Stomach (tissue), 9 donors: ENCODE results near the gene TENM4. TPM values are rescaled to one million over a fixed set of nuclear protein-coding genes. Genes with fewer than 3 reads are reported as not detected.

Source experiments
- DNase-seq, 2 donors: peaks; one replicate each; pipeline versions ENCODE4 v3.0.0 to v3.0.0-alpha.2; 2013 to 2019
- H3K27ac ChIP-seq, 5 donors: fragments of 200-600 bp in 4 of 5; sonication (generic) in 4 of 5; one replicate each; pipeline ENCODE4 v1.5.1; 2013 to 2019; ENCODE audit warnings: mild to moderate bottlenecking in 1 of 5, moderate library complexity in 1 of 5
- H3K27me3 ChIP-seq, 3 donors: fragments of 200-600 bp; sonication (generic); one replicate each; pipeline ENCODE4 v1.5.1; 2017 to 2019; ENCODE audit warnings: mixed run types in 1 of 3
- H3K36me3 ChIP-seq, 4 donors: fragments of 200-600 bp; sonication (generic); 1 replicate in 3 of 4; 2 replicates in 1 of 4; pipeline ENCODE4 v1.5.1; 2016 to 2019
- H3K4me1 ChIP-seq, 4 donors: fragments of 200-600 bp; sonication (generic); one replicate each; pipeline ENCODE4 v1.5.1; 2016 to 2019
- H3K4me3 ChIP-seq, 4 donors: fragments of 200-600 bp; sonication (generic) in 3 of 4; one replicate each; pipeline ENCODE4 v1.5.1; 2016 to 2019; ENCODE audit warnings: mild to moderate bottlenecking in 1 of 4
- H3K9me3 ChIP-seq, 4 donors: fragments of 200-600 bp; sonication (generic); one replicate each; pipeline ENCODE4 v1.5.1; 2016 to 2019
- CTCF ChIP-seq, 7 experiments: fragments of 450-650 bp in 4 of 7; fragments of 200-600 bp in 3 of 7; sonication (generic) in 3 of 7; IDR thresholded peaks; one replicate each; pipeline ENCODE4 v1.5.1; 2016 to 2019; ENCODE audit warnings: antibody characterized with exemption in 7 of 7, control low read depth in 2 of 7, mild to moderate bottlenecking in 1 of 7
- EP300 ChIP-seq: sonication (generic); formaldehyde crosslinking; IDR thresholded peaks from one replicate; pipeline ENCODE4 v1.6.1; 2017; ENCODE audit warnings: antibody characterized with exemption
- POLR2A ChIP-seq, 4 donors: fragments of 450-650 bp; IDR thresholded peaks; one replicate each; pipeline ENCODE4 v1.6.1; 2016; ENCODE audit warnings: antibody characterized with exemption in 4 of 4, control low read depth in 2 of 4, mild to moderate bottlenecking in 1 of 4, moderate library complexity in 1 of 4
- POLR2AphosphoS5 ChIP-seq, 3 donors: sonication (generic); formaldehyde crosslinking; IDR thresholded peaks; one replicate each; pipeline ENCODE4 v1.6.1; 2016; ENCODE audit warnings: antibody characterized with exemption in 3 of 3
- WGBS, 5 donors: extraction: QIAGEN DNeasy Blood & Tissue Kit in 3 of 5; methylation state at CpG; one replicate each; pipeline versions ENCODE4 v1.1.5 to v1.1.7; 2013 to 2018; 5-methylcytosine and 5-hydroxymethylcytosine counted together
- intact Hi-C: fragments of 100-400 bp; cut with DNase I; formaldehyde crosslinking; loops from one replicate; pipeline ENCODE4 v1.15.1; 2023; ENCODE audit warnings: low total_unique reads
- polyA plus RNA-seq, 3 donors: library from polyadenylated mRNA; stranded (reverse); fragments of 200-250 nt; gene quantifications; one replicate each; pipeline ENCODE4 v1.2.3, GENCODE V29; 2013
- total RNA-seq, 5 donors: library from RNA; depleted of rRNA; stranded (reverse); fragments of >200 nt; gene quantifications; one replicate each; pipeline versions ENCODE4 v1.1.0 to v1.2.3, GENCODE V29; 2014 to 2016
- donor health status: healthy with polysubstance abuse.
- donor health status: Bipolar disorder and iron deficiency.
- donor health status: healthy.

The TENM4 gene
- total and polyA plus RNA-seq, 8 donors, result 0.06 to 13.2 (median 0.87) TPM; not detected in 1

DNA sequence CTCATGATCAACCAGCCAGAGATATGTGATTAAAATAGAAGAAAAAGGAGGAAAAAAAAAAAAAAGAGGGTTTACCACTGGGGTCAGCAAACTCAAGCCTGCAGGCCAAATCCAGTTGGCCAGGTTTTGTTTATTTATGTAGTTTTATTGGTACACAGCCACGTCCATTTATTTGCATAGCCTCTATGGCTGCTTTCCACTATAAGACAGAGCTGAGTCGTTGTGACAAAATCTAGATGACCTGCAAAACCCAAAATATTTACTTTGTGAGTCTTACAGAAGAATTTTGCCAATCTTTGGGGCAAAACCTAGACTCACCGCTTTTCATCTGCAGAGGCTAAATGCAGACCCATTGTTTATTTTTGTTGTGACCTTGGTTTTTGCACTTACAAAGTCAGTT, 87.1 kb downstream of the TENM4 start:
- H3K27me3 ChIP-seq, result no peaks in the 10 kb centered on the region
- no peaks in the 10 kb centered on the region for H3K36me3 ChIP-seq
- no peaks in the 10 kb centered on the region for H3K9me3 ChIP-seq
- DNase-seq, result no peak
- H3K4me3 ChIP-seq, result no peak overlapping the region
- TF ChIP-seq POLR2AphosphoS5 (IDR thresholded peaks at IDR 0.05), result no peak
- no peak overlapping the region for H3K27ac ChIP-seq
- intact Hi-C loops, result no loop called here
- no peaks in the 10 kb centered on the region for H3K4me1 ChIP-seq
- 31 to 36% (median 34%) methylated on average over 3 of the region's 3 CpGs for WGBS, 5 donors

DNA sequence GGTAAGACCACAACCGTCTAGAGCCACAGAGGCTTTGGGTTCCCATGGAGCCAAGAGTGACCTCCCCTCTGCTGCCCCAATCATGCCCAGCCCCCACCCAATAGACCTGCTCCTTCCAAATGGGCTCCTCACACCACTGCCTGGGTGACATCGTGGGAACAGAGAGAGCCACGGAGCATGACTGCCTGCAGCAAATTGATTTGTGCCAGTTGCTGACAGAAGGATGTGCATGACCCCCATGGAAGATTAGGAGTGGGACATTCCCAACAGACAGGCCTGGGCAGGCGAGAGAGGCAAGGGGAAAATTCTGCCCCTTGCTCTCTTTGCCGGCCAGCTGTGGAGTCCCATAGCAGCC, 88.5 kb downstream of the TENM4 start:
- no peaks in the 10 kb centered on the region for H3K9me3 ChIP-seq
- TF ChIP-seq POLR2AphosphoS5 (IDR thresholded peaks at IDR 0.05), result no peak
- TF ChIP-seq EP300, result no peak
- no peak for TF ChIP-seq POLR2A (IDR thresholded peaks at IDR 0.05)
- no peak for TF ChIP-seq CTCF (IDR thresholded peaks at IDR 0.05)
- no peak for DNase-seq
- 57 to 70% (median 63%) methylated on average over 4 to 5 of the region's 5 CpGs for WGBS, 5 donors
- H3K27me3 ChIP-seq, result no peaks in the 10 kb centered on the region
- H3K4me1 ChIP-seq, result no peaks in the 10 kb centered on the region
- H3K4me3 ChIP-seq, result no peak overlapping the region
- H3K36me3 ChIP-seq, result no peaks in the 10 kb centered on the region
- no peak overlapping the region for H3K27ac ChIP-seq
- intact Hi-C loops, result no loop called here

DNA sequence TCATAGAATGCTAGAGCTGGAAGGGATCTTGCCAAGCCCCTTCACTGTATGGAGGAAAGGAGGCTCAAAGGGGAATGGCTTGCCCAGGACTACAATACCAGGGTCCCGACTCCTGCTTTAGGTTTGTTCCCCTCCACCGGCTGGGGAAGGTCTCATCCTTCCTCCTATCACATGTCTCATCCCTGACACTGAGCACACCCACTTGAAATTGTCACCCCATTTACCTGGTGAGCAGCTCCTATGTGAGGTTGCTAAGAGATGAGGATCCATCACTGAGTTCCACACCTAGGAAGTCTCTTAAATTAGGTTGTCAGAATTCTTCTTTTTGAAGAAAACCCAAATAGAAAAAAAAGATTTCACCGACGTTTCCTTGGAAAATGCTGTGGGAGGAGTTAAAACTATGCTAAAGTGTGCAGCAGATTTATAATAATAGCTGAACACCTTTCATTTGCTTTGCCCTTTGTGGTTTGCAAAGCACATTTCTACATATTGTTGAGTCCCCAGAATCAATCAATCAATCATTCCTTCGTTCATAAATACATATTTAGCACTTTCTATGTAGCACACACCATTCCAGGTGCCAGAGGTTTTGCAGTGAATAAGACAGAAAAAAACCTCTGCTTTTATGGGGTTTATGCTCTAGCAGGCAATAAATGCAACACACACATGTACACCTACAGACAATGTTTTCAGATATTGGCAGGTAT, 91.7 kb downstream of the TENM4 start:
- WGBS, 5 donors, result 78 to 83% (median 80%) methylated on average over 5 of the region's 5 CpGs
- TF ChIP-seq EP300, result no peak
- no peak for TF ChIP-seq CTCF (IDR thresholded peaks at IDR 0.05)
- TF ChIP-seq POLR2A (IDR thresholded peaks at IDR 0.05), result no peak
- TF ChIP-seq POLR2AphosphoS5 (IDR thresholded peaks at IDR 0.05), result no peak
- Histone ChIP-seq H3K9me3 (no peaks in the 10 kb centered on the region), H3K36me3 (no peaks in the 10 kb centered on the region), H3K4me3 (no peak overlapping the region), H3K27ac (no peak overlapping the region), H3K4me1 (no peaks in the 10 kb centered on the region), H3K27me3 (no peaks in the 10 kb centered on the region)
- intact Hi-C loops, result no loop called here
- DNase-seq, result no peak

DNA sequence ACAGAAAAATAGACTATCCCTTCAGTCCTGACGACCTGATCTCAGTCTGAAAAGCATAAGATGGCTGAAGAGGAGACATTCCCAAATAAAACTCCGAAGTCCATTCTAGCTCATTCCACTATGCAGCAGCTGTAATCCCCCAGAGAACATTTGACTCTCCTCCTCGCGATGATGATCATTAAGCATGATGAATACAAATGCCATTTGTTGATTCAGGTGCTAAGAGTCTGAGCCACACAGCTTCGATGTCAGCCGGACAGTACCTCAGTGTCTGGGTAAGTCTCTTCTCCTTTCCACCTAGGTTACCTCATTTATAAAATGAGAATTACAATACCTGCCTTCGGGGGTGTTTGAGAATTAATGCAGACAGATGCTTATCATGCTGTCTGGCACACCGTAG, 94.8 kb downstream of the TENM4 start:
- no peaks in the 10 kb centered on the region for H3K4me1 ChIP-seq
- H3K9me3 ChIP-seq, result no peaks in the 10 kb centered on the region
- intact Hi-C loops, result no loop called here
- H3K27ac ChIP-seq, result no peak overlapping the region
- no peaks in the 10 kb centered on the region for H3K36me3 ChIP-seq
- no peak for DNase-seq
- 77 to 87% (median 82%) methylated on average over 8 of the region's 8 CpGs for WGBS, 5 donors
- TF ChIP-seq EP300 (no peak), CTCF (IDR thresholded peaks at IDR 0.05) (no peak), POLR2A (IDR thresholded peaks at IDR 0.05) (no peak), POLR2AphosphoS5 (IDR thresholded peaks at IDR 0.05) (no peak)
- no peak overlapping the region for H3K4me3 ChIP-seq
- H3K27me3 ChIP-seq, result no peaks in the 10 kb centered on the region

GRCh38 chr11:79344753-79345294, 96.0 kb downstream of the TENM4 start:
- Histone ChIP-seq H3K27me3 (no peaks in the 10 kb centered on the region), H3K4me3 (no peak overlapping the region), H3K4me1 (no peaks in the 10 kb centered on the region), H3K27ac (no peak overlapping the region), H3K9me3 (no peaks in the 10 kb centered on the region), H3K36me3 (no peaks in the 10 kb centered on the region)
- DNase-seq, result no peak
- TF ChIP-seq POLR2A (IDR thresholded peaks at IDR 0.05) (no peak), POLR2AphosphoS5 (IDR thresholded peaks at IDR 0.05) (no peak), CTCF (IDR thresholded peaks at IDR 0.05) (no peak), EP300 (no peak)
- WGBS, 5 donors, result 68 to 77% (median 72%) methylated on average over 3 of the region's 3 CpGs
- intact Hi-C loops, result no loop called here
